HepG2 (cell line): ENCODE results near the gene TLCD3A. TPM values are rescaled to one million over a fixed set of nuclear protein-coding genes. Genes with fewer than 3 reads are reported as not detected.

Experiments used
- BORCS8-MEF2B ChIP-seq: sonication (generic); formaldehyde crosslinking; IDR thresholded peaks from 2 replicates; pipeline ENCODE4 v1.8.0; 2022; ENCODE audit warnings: mild to moderate bottlenecking, missing genetic modification reagents
- CHD2 ChIP-seq: IDR thresholded peaks from 2 replicates; pipeline ENCODE4 v1.6.1; 2011; ENCODE audit warnings: low read depth, low read length, improper control_type of control experiment
- CSRNP1 ChIP-seq: sonication (generic); formaldehyde crosslinking; IDR thresholded peaks from 2 replicates; pipeline ENCODE4 v1.8.1; 2023; ENCODE audit warnings: mild to moderate bottlenecking, missing genetic modification reagents
- FOXK1 ChIP-seq: sonication (generic); formaldehyde crosslinking; IDR thresholded peaks from 2 replicates; pipeline ENCODE4 v1.4.0; 2020; ENCODE audit warnings: low read depth, missing genetic modification reagents, borderline replicate concordance
- FOXO1 ChIP-seq: sonication (generic); formaldehyde crosslinking; IDR thresholded peaks from 2 replicates; pipeline ENCODE4 v1.4.0; 2020; ENCODE audit warnings: missing genetic modification reagents
- HOXA7 ChIP-seq: sonication (generic); formaldehyde crosslinking; IDR thresholded peaks from 2 replicates; pipeline ENCODE4 v1.8.1; 2022; ENCODE audit warnings: mild to moderate bottlenecking, missing genetic modification reagents, moderate library complexity
- NKX3-1 ChIP-seq: sonication (generic); formaldehyde crosslinking; IDR thresholded peaks from 2 replicates; pipeline ENCODE4 v1.5.0; 2020; ENCODE audit warnings: missing genetic modification reagents
- PHF8 ChIP-seq: sonication (generic); formaldehyde crosslinking; IDR thresholded peaks from 2 replicates; pipeline ENCODE4 v1.5.0; 2020; ENCODE audit warnings: missing genetic modification reagents
- SALL2 ChIP-seq: sonication (generic); formaldehyde crosslinking; IDR thresholded peaks from 2 replicates; pipeline ENCODE4 v1.8.1; 2023; ENCODE audit warnings: mild to moderate bottlenecking, missing genetic modification reagents, inconsistent platforms
- SOX6 ChIP-seq, 2 experiments: fragments of 450-650 bp in 1 of 2; sonication (generic) in 1 of 2; formaldehyde crosslinking in 1 of 2; IDR thresholded peaks; 2 replicates each; pipeline versions ENCODE4 v1.4.0 to v1.6.1; 2017 to 2020; ENCODE audit warnings: antibody characterized with exemption in 1 of 2, mild to moderate bottlenecking in 1 of 2, missing genetic modification reagents in 1 of 2
- USF2 ChIP-seq, 2 experiments: sonication (generic) in 1 of 2; formaldehyde crosslinking in 1 of 2; IDR thresholded peaks; 2 replicates each; pipeline versions ENCODE4 v1.5.1 to v1.6.1; 2011 to 2020; ENCODE audit warnings: borderline replicate concordance in 1 of 2, low read depth in 1 of 2, low read length in 1 of 2, mild to moderate bottlenecking in 1 of 2, missing genetic modification reagents in 1 of 2, moderate library complexity in 1 of 2
- ZBTB25 ChIP-seq: IDR thresholded peaks from 2 replicates; pipeline ENCODE4 v1.6.1; 2018; ENCODE audit warnings: missing genetic modification reagents
- ZFY ChIP-seq: sonication (generic); formaldehyde crosslinking; IDR thresholded peaks from 2 replicates; pipeline ENCODE4 v1.4.0; 2020; ENCODE audit warnings: missing genetic modification reagents
- ZNF121 ChIP-seq: sonication (generic); formaldehyde crosslinking; IDR thresholded peaks from 2 replicates; pipeline ENCODE4 v1.5.0; 2020; ENCODE audit warnings: mild to moderate bottlenecking, missing genetic modification reagents
- ZNF256 ChIP-seq: sonication (generic); formaldehyde crosslinking; conservative IDR thresholded peaks from 2 replicates; pipeline ENCODE4 v1.4.0; 2020; ENCODE audit warnings: missing genetic modification reagents
- ZNF563 ChIP-seq: sonication (generic); formaldehyde crosslinking; IDR thresholded peaks from 2 replicates; pipeline ENCODE4 v1.8.0; 2022; ENCODE audit warnings: mild to moderate bottlenecking, moderate library complexity, missing genetic modification reagents
- ZNF609 ChIP-seq: sonication (generic); formaldehyde crosslinking; IDR thresholded peaks from 2 replicates; pipeline ENCODE4 v1.4.0; 2020; ENCODE audit warnings: mild to moderate bottlenecking, missing genetic modification reagents, borderline replicate concordance
- ZNF768 ChIP-seq: sonication (generic); formaldehyde crosslinking; IDR thresholded peaks from 2 replicates; pipeline ENCODE4 v1.4.0; 2020; ENCODE audit warnings: missing genetic modification reagents
- ZNF773 ChIP-seq: sonication (generic); formaldehyde crosslinking; IDR thresholded peaks from 2 replicates; pipeline ENCODE4 v1.4.0; 2020; ENCODE audit warnings: missing genetic modification reagents, borderline replicate concordance
- polyA plus RNA-seq, 8 experiments: library from polyadenylated mRNA; depleted of rRNA in 3 of 8; stranded (reverse) in 7 of 8; unstranded in 1 of 8; fragments of >200 nt; fragmentation: Illumina TruSeq in 4 of 8; extraction: Trizol in 4 of 8; gene quantifications; 2 replicates each; pipeline versions ENCODE4 v1.2.1 to v1.2.3, GENCODE V29; 2011 to 2016; ENCODE audit warnings: low read depth in 4 of 8, missing spikeins in 1 of 8, mixed read lengths in 1 of 8; ENCODE audit not compliant: insufficient read depth in 1 of 8
- total RNA-seq, 5 experiments: library from RNA; depleted of rRNA; stranded (reverse); fragments of >200 nt; fragmentation: Illumina TruSeq; extraction: Trizol; gene quantifications; 2 replicates each; pipeline ENCODE4 v1.2.3, GENCODE V29; 2016; ENCODE audit warnings: low read depth in 1 of 5

TLCD3A gene
- total and polyA plus RNA-seq, 2 of the 13 experiments (the other 11 are each of a cell fraction or from before 2014, with no cell fraction given), result 25.2 to 46.6 TPM

GRCh38 chr17:752002-752619, 19.7 kb downstream of the TLCD3A start, which contains the start of gene GEMIN4 (continued):
- TF ChIP-seq SALL2 (CRISPR knock-in tag) (peak; percentile 69; the same call in 1 of the 2 replicates), FOXK1 (peak; percentile 40; the same call in 1 of the 2 replicates), USF2 (IDR thresholded peaks at IDR 0.05; ENCODE audit: low read depth, low read length) (no peak), USF2 (CRISPR knock-in tag; IDR thresholded peaks at IDR 0.05; ENCODE audit: borderline replicate concordance) (peak; percentile 15; the same call in 1 of the 2 replicates), HOXA7 (no peak), CSRNP1 (CRISPR knock-in tag) (peak; percentile 80; the same call in 1 of the 2 replicates), CHD2 (0 out of 2 replicates have a peak, but pooled peaks have one; percentile 21), ZNF609 (peak; percentile 18; the same call in 1 of the 2 replicates), ZNF256 (CRISPR knock-in tag) (0 out of 2 replicates have a peak, but pooled peaks have one; percentile 39), ZFY (CRISPR knock-in tag) (peak; percentile 97), ZNF563 (CRISPR knock-in tag) (peak; percentile 73; the same call in 1 of the 2 replicates), ZNF768 (CRISPR knock-in tag) (peak; percentile 36; the same call in 1 of the 2 replicates), BORCS8-MEF2B (CRISPR knock-in tag) (peak; percentile 72), SOX6 (IDR thresholded peaks at IDR 0.05) (no peak), SOX6 (CRISPR knock-in tag; IDR thresholded peaks at IDR 0.05) (peak; percentile 66), ZBTB25 (CRISPR knock-in tag) (0 out of 2 replicates have a peak, but pooled peaks have one; percentile 17), ZNF121 (CRISPR knock-in tag) (0 out of 2 replicates have a peak, but pooled peaks have one; percentile 29), FOXO1 (CRISPR knock-in tag) (peak; percentile 16; the same call in 1 of the 2 replicates), NKX3-1 (CRISPR knock-in tag) (no peak), ZNF773 (CRISPR knock-in tag) (0 out of 2 replicates have a peak, but pooled peaks have one; percentile 44), PHF8 (CRISPR knock-in tag) (peak; percentile 77)
